Head of caudate nucleus (tissue), 42 donors: ENCODE measurements around the gene TTC39A.
A peak's percentile ranks its signal among the peaks of the same experiment; 100 is the strongest.

Source experiments
- DNase-seq, 42 donors: peaks; one replicate each; pipeline versions ENCODE4 v3.0.0 to v3.0.0-alpha.2; 2020 to 2021; ENCODE audit warnings: mixed read lengths in 7 of 42
- intact Hi-C: fragments of 100-400 bp; cut with DNase I; formaldehyde crosslinking; loops from one replicate; pipeline ENCODE4 v1.15.0; 2022

The TTC39A gene

DNA sequence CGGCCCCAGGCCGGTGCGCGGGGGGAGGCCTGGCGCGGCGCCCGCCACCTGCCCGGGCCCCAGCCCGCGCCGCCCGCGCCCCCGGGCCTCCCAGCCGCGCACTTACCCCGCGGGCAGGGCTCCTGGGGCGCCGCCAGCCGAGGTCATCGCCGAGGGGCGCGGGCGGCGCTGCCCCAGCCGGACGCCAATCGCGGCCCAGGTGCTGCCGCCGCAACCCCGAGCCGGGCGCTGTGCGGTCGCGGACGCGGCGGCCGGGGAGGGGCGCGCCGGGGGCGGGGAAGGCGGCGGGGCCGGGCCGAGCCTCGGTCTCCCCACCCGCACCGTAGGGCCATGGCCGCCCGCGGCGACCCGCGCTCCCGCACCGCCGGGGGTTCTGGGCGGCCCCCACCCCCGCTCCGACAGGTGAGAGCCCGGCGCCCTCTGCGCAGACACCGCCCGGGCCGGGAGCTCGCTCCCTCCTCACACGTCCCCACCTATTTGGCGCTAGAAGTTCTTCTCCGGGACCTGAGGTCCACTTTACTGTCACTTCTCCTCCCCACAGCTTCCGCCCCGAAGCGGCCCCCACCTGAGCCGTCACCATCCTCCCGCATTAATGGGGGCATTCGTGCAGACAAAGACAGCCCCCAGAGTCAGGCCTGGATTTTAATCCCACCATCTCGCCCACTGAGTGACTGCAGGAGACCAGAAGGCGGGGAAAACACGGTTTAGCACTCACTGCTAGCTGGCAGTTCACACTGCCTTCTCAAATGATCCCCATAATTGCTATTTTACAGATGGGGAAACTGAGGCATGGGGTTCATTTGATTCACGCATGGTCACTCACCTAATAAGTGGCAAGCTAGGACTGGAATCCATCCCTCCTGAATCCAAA is at the start of gene TTC39A:
TSS of gene TTC39A (minus strand) at position 232 of the 871 bp plus-strand sequence. CDS start at position 147, 85 bp downstream.
- intact Hi-C loops = no loop called here
- DNase-seq = peak in 3 of 42 donors; percentile 16 to 35 (median 26)

DNA sequence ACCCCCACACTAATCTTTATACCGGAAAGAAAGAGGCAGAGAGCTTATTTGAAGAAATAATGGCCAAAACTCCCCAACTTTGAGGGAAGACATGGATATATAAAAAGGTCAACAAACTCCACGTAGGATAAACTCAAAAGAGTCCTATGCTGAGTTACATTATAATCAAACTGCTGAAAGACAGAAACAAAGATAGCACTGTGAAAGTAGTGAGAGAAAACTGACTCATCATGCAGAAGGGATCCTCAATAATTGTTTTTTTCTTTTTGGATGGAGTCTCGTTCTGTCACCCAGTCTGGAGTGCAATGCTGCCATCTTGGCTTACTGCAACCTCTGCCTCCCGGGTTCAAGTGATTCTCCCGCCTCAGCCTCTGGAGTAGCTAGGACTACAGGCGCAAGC is 48.5 kb upstream of the TTC39A start:
- intact Hi-C loops = no loop called here
- DNase-seq = no peak

DNA sequence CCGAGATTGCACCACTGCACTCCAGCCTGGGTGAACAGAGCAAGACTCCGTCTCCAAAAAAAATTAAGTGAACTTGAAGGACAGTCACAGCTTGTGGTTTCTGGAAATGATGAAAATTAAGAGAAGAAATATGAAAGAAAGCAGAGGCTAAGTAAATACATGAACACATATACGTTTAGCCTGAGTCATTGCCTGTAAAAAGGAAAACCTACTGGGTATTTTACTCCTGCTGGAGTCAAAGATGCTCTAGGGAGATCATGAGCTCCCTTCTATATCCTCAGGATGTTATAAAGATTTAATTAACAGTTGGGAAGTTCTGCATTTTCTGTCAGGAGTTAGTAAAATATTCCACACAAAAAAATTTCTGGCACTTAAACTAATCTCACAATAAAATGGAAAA is 43.5 kb upstream of the TTC39A start:
- DNase-seq = no peak
- intact Hi-C loops = no loop called here

- no peak for DNase-seq
- intact Hi-C loops = no loop called here
Measured at GRCh38 chr1:51372561-51372960, 42.2 kb upstream of the TTC39A start.

- intact Hi-C loops = no loop called here
- DNase-seq = no peak
Measured at GRCh38 chr1:51369171-51369570, 38.8 kb upstream of the TTC39A start.

GRCh38 chr1:51365774-51366173 is 35.4 kb upstream of the TTC39A start:
- intact Hi-C loops = no loop called here
- DNase-seq = no peak

GRCh38 chr1:51359879-51360278 is 29.5 kb upstream of the TTC39A start:
- intact Hi-C loops = no loop called here
- DNase-seq = no peak

DNA sequence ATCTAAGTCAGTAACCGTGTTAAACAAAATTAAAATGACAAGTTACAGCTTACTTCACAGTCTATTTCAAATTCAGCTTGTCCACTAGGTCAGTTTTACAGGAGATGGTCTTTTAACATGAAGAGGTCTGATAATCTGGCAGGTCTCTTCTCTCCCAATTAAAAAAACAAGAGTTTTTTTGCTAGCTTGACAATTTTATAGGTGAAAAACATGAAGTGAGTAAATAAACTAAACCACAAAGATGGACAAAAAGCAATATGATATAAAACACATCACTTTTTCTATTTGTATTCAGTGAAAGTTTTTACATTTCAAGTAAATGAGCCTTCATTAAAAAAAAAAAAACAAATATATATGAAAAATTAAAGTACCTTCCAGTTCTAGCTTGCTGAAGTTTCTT is 25.0 kb upstream of the TTC39A start:
- intact Hi-C loops = no loop called here
- DNase-seq = no peak

GRCh38 chr1:51354416-51354815 is 24.1 kb upstream of the TTC39A start:
- intact Hi-C loops = no loop called here
- DNase-seq = no peak

DNA sequence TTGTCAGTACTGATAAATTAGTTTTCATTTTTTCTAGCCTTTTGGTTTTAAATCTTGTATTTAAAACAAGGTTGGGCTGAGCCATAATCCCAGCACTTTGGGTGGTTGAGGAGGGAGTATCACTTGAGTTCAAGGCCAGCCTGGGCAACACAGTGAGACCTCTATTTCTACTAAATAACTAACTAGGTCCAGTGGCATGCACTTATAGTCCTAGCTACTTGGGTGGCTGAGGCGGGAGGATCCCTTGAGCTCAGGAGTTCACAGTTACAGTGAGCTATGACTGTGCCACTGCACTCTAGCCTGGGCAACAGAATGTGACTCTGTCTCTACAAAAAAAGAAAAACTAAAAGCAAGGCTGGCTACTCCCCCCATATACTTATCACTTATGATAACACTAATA is 21.5 kb upstream of the TTC39A start:
- intact Hi-C loops = no loop called here
- peak in 1 of 42 donors; percentile 32 for DNase-seq

GRCh38 chr1:51349862-51350261 is 19.5 kb upstream of the TTC39A start:
- peak in 1 of 42 donors; percentile 2 for DNase-seq
- intact Hi-C loops = no loop called here

DNA sequence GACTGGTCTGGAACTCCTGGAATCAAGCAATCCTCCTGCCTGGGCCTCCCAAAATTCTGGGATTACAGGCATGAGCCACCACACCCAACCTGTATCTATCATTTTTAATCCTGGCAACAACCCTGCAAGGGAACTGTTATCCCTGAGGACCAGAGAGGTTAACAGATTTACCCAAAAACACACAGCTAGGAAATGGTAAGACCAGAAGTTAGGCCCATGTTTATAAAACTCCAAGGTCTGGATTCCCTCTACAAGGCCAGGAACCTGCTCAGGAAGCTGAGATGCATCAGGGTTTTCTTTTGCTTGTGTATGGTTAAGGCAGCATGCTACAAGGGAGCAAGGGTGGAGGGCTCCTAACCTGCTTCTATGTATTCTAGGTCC is 17.8 kb upstream of the TTC39A start:
- intact Hi-C loops = no loop called here
- DNase-seq = peak in 2 of 42 donors; percentile 4 to 18

DNA sequence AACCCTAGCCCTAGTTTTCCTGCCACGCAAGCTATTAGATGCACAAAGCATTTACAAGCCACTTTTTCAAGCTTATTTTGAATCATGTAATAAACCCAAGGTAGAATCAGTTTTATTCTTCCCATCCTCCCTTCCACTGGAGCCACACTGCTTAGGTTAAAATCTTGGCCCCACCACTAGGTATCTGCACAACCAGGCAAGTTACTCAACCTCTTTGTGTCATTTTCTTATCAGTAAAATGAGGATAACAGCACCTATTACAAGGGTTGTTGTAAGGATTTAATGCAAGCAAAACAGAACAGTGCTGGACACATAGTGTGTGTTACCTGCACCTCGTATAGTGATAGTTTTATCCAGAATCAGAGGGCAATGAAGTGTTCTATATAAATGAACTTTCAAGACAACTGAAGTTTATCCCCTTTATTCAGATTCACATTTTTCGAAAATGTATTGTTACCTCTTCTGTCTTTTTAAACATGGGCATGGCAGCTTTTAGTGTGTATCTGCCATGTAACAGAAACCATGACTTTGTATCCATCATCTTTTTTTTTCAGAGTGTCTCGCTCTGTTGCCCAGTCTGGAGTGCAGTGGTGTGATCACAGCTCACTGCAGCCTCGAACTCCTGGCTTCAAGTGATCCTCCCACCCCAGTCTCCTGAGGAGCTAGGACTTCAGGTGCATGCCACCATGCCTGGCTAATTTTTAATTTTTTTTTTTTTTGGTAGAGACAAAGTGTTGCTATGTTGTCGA is 17.2 kb upstream of the TTC39A start:
- intact Hi-C loops = no loop called here
- DNase-seq = peak in 2 of 42 donors; percentile 24 to 25

DNA sequence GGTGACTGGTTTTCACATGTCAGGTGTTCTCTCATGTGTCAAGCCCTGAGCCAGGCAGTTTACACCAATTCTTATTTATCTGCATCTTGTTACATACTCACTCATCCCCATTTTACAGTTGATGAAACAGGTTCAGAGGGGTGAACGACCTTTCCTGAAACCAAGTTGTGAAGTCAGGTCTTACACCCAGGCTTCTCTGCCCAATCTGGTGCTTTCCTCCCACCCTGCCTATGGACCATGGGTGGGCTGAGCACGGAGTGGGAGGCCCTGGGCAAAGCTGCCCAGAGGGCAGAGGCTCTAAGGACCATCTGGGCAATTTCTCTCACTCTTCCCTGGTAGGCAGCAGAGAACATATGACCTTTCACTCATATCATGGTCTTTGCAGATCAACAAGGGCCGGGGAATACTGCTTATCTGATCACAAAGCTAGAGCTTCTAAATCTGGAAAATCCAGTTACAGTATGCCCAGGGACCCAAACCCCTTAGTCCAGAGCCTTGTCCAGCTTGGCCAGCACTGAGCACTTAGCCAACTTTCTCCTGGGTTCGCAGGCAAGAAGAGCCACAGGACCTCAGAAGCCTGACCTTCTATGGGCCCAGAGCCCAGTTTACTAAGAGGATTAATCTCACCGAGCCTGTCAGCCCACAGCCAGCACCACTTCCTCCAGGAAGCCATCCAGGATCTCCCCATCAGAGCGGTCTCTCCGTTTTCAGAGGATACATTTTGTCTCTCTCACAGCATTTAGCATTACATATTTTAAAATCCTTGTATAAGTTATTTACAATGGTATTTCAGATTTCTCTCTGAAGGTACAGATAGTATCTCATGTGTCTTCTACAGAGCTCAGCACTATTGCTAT is 16.0 kb upstream of the TTC39A start:
- DNase-seq = peak in 2 of 42 donors; percentile 31 to 32
- intact Hi-C loops = no loop called here

DNA sequence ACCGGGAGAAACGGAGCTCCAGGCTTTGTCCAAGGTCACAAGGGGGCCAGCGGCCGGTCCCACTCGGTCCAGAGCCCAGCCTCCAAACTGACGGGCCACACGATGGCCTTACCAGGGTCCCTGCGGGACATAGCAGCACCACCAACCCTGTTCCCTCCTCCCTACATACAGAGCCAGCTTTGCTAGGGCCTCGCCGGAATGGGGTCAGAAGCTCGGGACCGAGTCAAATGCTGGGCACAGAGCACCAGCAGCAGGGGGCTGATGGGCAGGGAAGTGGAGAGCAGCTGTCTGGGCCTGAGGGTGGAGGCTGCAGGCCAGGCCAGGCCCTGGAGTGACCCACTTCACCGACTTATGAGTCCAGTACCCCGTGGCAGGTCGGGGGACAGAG is 14.9 kb upstream of the TTC39A start:
- peak in 2 of 42 donors; percentile 18 to 37 for DNase-seq
- intact Hi-C loops = no loop called here

- intact Hi-C loops = no loop called here
- DNase-seq = peak in 2 of 42 donors; percentile 22 to 37
Measured at GRCh38 chr1:51344602-51345299, 14.4 kb upstream of the TTC39A start.

DNA sequence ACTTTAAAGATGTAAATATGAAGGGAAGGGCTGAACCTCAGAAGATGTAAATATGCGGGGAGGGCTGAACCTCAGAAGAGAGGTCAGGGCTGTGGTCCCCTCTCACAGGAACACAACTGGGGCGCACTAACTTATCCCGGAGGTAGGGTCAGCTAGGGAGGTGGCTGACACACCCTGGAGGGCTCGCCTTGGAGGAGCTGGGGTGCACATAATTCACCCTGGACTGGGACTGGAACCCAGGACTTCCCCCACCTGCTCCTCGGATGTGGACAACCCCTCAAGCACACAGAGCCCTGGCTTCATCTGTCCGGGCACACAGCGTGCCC is 13.9 kb upstream of the TTC39A start:
- no peak for DNase-seq
- intact Hi-C loops = no loop called here

GRCh38 chr1:51343624-51344023 is 13.3 kb upstream of the TTC39A start:
- intact Hi-C loops = no loop called here

DNA sequence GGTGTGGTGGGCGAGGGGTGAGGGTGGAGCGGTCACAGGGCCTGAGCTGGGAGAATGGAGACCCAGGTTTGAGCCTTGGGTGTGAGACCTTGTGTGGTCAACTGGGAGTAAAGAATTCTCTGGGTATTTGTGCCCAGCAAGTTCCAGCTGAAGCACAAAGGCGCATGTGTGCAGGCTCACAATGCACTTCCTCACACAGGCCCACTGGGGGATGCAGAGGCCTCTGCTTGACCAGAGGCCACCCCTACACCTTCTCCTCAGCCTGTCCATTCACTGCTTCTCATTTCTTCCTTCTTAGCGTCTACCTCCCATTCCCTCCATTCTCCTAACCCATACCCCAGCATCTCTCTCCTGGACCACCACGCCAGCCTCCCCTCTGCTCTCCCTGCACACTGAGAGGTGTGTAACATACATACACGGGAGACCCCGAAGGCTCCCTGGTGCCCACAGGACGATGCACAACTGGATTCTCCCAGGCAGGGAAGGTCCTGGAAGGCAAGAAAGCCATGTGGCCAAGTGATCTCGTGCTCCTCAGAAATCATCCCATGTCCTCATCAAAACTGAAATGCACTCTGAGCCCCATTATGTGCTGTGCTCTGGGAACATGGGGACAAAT is 12.3 kb upstream of the TTC39A start:
- intact Hi-C loops = no loop called here
- peak in 2 of 42 donors; percentile 20 to 32 for DNase-seq

More at GRCh38 chr1:51343624-51344023, 13.3 kb upstream of the TTC39A start:
- DNase-seq = no peak
